Germinal center (tissue), 1 donor: ENCODE data around the gene CFAP43.

Experiments used
- DNase-seq: peaks from one replicate; pipeline ENCODE4 v3.0.0; 2012; ENCODE audit warnings: mixed read lengths, low spot score

The CFAP43 gene

GRCh38 chr10:104231784-104232612 is at the start of gene CFAP43:
CFAP43 (minus strand) TSS chr10:104232364; CDS start chr10:104232246, 118 bp downstream.
- DNase-seq: peak; percentile 99

- no peak for DNase-seq
Measured at GRCh38 chr10:104281694-104282093, 49.5 kb upstream of the CFAP43 start.

GRCh38 chr10:104279550-104280259 is 47.5 kb upstream of the CFAP43 start:
- DNase-seq: no peak

- DNase-seq: no peak
Measured at GRCh38 chr10:104277785-104278184, 45.6 kb upstream of the CFAP43 start.

- no peak for DNase-seq
Measured at GRCh38 chr10:104276192-104276591, 44.0 kb upstream of the CFAP43 start.

- DNase-seq: peak; percentile 76
Measured at GRCh38 chr10:104274762-104275721, 42.9 kb upstream of the CFAP43 start.

- no peak for DNase-seq
Measured at GRCh38 chr10:104273899-104274575, 41.9 kb upstream of the CFAP43 start.

GRCh38 chr10:104273286-104273685 is 41.1 kb upstream of the CFAP43 start:
- no peak for DNase-seq

- DNase-seq: peak; percentile 100
Measured at GRCh38 chr10:104268713-104269645, 36.8 kb upstream of the CFAP43 start, which contains the start of gene GSTO2. GSTO2 (plus strand) TSS chr10:104269184; CDS start chr10:104274916, 5,732 bp downstream.

GRCh38 chr10:104268405-104268712 is 36.2 kb upstream of the CFAP43 start:
- DNase-seq: no peak

- DNase-seq: no peak
Measured at GRCh38 chr10:104267721-104268404, 35.7 kb upstream of the CFAP43 start.

GRCh38 chr10:104264783-104265182 is 32.6 kb upstream of the CFAP43 start:
- no peak for DNase-seq

- no peak for DNase-seq
Measured at GRCh38 chr10:104262055-104262454, 29.9 kb upstream of the CFAP43 start.

GRCh38 chr10:104260775-104261115 is 28.6 kb upstream of the CFAP43 start:
- no peak for DNase-seq

- DNase-seq: no peak
Measured at GRCh38 chr10:104259999-104260774, 28.0 kb upstream of the CFAP43 start.

GRCh38 chr10:104259456-104259855 is 27.3 kb upstream of the CFAP43 start:
- DNase-seq: no peak

- DNase-seq: no peak
Measured at GRCh38 chr10:104258209-104258608, 26.0 kb upstream of the CFAP43 start.

- no peak for DNase-seq
Measured at GRCh38 chr10:104257235-104257634, 25.1 kb upstream of the CFAP43 start.

- DNase-seq: no peak
Measured at GRCh38 chr10:104256335-104256961, 24.3 kb upstream of the CFAP43 start.
